ENCODE measurements around the gene C10orf62. TPM values are rescaled to one million over a fixed set of nuclear protein-coding genes. Genes with fewer than 3 reads are reported as not detected.
A peak's percentile ranks its signal among the peaks of the same experiment; 100 is the strongest.

C10orf62 gene
- total RNA-seq, 1 experiment from 2014 or later = not detected

DNA sequence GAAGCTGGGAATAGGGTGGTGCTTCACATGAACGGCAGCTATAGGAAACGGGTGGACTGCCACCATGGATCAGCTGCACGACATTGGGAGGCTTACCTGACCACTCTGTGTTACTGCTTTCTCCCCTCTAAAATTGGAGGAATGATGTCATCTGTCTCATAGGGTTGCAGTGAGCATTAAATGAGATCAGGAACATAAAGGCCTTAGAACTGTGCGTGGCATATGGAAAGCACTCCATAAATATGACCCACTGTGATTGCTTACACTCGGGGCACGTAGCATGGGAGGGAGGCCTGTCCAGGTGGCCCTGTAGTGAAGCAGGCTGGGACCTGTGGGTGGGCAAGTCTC lies 9.7 kb downstream of the C10orf62 start:
- Histone ChIP-seq H3K9ac (ENCODE audit: low read length) (no peak overlapping the region), H3K4me3 (ENCODE audit: low read length) (no peak overlapping the region), H3K27me3 (ENCODE audit: low read length) (no peaks in the 10 kb centered on the region), H3K9me3 (ENCODE audit: low read length) (no peaks in the 10 kb centered on the region), H2AFZ (ENCODE audit: low read length) (no peak overlapping the region), H3K4me1 (ENCODE audit: low read length) (no peaks in the 10 kb centered on the region), H3K27ac (ENCODE audit: low read length) (no peak overlapping the region), H3K4me2 (ENCODE audit: low read depth, low read length, poor library complexity, severe bottlenecking) (no peak overlapping the region), H3K9me2 (replicated peaks; ENCODE audit: insufficient read depth, low read length) (no peaks in the 10 kb centered on the region), H3K36me3 (ENCODE audit: insufficient read depth, low read length) (no peaks in the 10 kb centered on the region), H4K20me1 (ENCODE audit: insufficient read depth, low read depth, low read length) (no peaks in the 10 kb centered on the region), H3K79me2 (ENCODE audit: low read length) (no peaks in the 10 kb centered on the region)
- no peak for DNase-seq

DNA sequence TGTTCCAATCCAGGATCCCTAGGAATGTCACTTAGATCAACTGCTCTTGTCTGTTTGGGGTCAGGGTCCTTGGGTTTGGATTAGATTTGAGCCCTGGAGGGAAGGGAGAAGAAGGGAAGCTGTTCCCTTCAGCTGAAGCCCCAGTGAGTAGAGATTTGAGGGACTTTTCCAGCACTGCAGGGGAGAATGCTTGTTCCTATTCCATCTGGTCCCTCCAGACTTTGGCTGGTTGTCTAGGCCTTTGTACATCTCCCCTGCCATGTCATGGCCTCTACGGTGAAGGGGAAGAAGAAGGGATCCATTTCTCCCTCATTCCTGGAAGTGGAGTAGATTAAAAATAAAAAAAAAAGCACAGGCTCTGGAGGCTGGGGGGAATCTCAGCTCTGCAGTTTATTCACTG lies 11.1 kb downstream of the C10orf62 start:
- Histone ChIP-seq H3K9ac (ENCODE audit: low read length) (no peak overlapping the region), H3K27me3 (ENCODE audit: low read length) (no peaks in the 10 kb centered on the region), H3K9me3 (ENCODE audit: low read length) (no peaks in the 10 kb centered on the region), H3K4me1 (ENCODE audit: low read length) (no peaks in the 10 kb centered on the region), H3K4me3 (ENCODE audit: low read length) (no peak overlapping the region), H3K27ac (ENCODE audit: low read length) (no peak overlapping the region), H3K79me2 (ENCODE audit: low read length) (no peaks in the 10 kb centered on the region), H4K20me1 (ENCODE audit: insufficient read depth, low read depth, low read length) (no peaks in the 10 kb centered on the region), H2AFZ (ENCODE audit: low read length) (no peak overlapping the region), H3K4me2 (ENCODE audit: low read depth, low read length, poor library complexity, severe bottlenecking) (no peak overlapping the region), H3K36me3 (ENCODE audit: insufficient read depth, low read length) (no peaks in the 10 kb centered on the region), H3K9me2 (replicated peaks; ENCODE audit: insufficient read depth, low read length) (no peaks in the 10 kb centered on the region)
- no peak for DNase-seq

DNA sequence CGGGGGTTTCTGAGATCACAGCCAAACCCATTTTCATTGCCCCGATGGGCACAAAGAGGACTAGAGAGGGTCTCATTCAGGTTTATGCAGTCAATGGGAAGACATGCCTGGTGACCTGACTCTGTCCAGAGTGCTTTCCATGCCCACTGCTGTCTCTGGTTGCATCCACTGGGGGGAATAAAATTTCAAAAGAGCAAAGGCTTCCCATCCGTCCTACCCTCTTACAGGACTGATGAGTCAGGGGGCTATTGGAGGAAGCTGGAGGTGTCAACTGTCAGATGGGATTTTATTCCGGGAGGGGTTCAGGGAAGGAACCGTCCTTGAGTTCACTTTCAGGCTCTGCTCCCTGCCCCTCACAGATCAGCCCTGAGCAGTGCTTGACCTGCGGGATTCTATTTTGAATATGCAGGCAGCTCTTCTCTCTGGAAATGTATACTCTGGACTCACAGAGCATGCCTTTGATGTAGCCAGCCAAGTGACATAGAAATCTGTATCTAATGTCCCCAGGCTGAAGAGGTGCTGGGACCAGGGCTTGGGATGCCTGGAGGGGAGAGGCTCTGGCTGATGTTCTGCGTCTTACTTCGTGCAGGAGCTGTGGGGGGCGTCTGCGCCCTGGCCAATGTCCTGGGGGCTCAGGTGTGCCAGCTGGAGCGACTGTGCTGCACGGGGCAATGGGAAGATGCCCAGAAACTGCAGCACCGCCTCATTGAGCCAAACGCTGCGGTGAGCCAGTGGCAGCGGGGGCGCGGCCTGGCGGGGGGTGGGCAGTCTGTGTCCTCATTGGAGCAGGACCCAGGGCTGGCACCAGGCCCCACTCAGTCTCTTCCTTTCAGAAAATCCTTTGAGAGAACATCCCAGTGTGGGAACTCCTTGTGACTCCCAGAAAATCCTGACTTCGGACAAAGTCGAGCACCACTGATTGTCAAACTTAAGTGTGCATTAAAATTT lies 12.0 kb downstream of the C10orf62 start:
- no peak for DNase-seq
- H3K9me3 ChIP-seq (ENCODE audit: low read length) = no peaks in the 10 kb centered on the region

DNA sequence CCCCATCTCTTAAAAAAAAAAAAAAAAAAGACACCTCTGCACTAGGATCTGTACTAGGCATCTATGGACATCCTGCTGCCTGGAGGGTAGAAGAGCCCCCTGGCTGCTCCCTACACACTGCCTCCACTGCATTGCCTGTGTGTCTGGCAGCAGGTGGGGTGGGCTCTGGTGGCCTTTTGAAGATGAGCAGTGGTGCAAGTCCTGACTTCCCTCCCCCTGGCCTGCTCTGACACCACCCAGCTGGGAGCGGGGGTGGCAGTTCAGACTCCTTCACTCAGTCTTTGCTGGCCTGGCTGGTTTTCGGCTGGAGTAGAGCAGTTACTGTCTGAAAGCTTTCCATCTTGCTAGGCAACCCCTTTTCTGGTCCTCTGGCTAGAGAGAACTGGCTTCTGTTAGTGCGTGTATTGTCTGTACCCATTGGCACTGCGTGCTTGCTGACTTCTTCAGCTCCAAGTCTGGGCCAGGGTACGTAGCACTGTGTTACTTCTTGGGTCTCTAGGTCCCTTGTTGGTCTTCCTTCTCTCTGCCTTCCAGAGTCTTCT lies 17.6 kb downstream of the C10orf62 start:
- DNase-seq = no peak
- H3K36me3 ChIP-seq (ENCODE audit: insufficient read depth, low read length) = no peaks in the 10 kb centered on the region
- H3K79me2 ChIP-seq (ENCODE audit: low read length) = no peaks in the 10 kb centered on the region
- no peak overlapping the region for H2AFZ ChIP-seq (ENCODE audit: low read length)
- no peak overlapping the region for H3K4me3 ChIP-seq (ENCODE audit: low read length)
- no peaks in the 10 kb centered on the region for H3K27me3 ChIP-seq (ENCODE audit: low read length)
- H3K9me3 ChIP-seq (ENCODE audit: low read length) = no peaks in the 10 kb centered on the region
- H3K27ac ChIP-seq (ENCODE audit: low read length) = no peak overlapping the region
- H3K9me2 ChIP-seq (replicated peaks; ENCODE audit: insufficient read depth, low read length) = no peaks in the 10 kb centered on the region
- no peak overlapping the region for H3K4me2 ChIP-seq (ENCODE audit: low read depth, low read length, poor library complexity, severe bottlenecking)
- no peaks in the 10 kb centered on the region; the same call in 1 of the 2 replicates for H3K4me1 ChIP-seq (ENCODE audit: low read length)
- no peak overlapping the region for H3K9ac ChIP-seq (ENCODE audit: low read length)
- H4K20me1 ChIP-seq (ENCODE audit: insufficient read depth, low read depth, low read length) = no peaks in the 10 kb centered on the region

More for the DNA sequence above, 12.0 kb downstream of the C10orf62 start:
- no peak overlapping the region for H3K9ac ChIP-seq (ENCODE audit: low read length)
- H3K36me3 ChIP-seq (ENCODE audit: insufficient read depth, low read length) = no peaks in the 10 kb centered on the region
- no peaks in the 10 kb centered on the region for H3K79me2 ChIP-seq (ENCODE audit: low read length)
- H3K4me3 ChIP-seq (ENCODE audit: low read length) = no peak overlapping the region
- no peaks in the 10 kb centered on the region for H3K27me3 ChIP-seq (ENCODE audit: low read length)
- H4K20me1 ChIP-seq (ENCODE audit: insufficient read depth, low read depth, low read length) = no peaks in the 10 kb centered on the region
- H3K27ac ChIP-seq (ENCODE audit: low read length) = no peak overlapping the region
- H3K4me2 ChIP-seq (ENCODE audit: low read depth, low read length, poor library complexity, severe bottlenecking) = no peak overlapping the region
- H3K9me2 ChIP-seq (replicated peaks; ENCODE audit: insufficient read depth, low read length) = no peaks in the 10 kb centered on the region
- no peak overlapping the region for H2AFZ ChIP-seq (ENCODE audit: low read length)
- no peaks in the 10 kb centered on the region for H3K4me1 ChIP-seq (ENCODE audit: low read length)

DNA sequence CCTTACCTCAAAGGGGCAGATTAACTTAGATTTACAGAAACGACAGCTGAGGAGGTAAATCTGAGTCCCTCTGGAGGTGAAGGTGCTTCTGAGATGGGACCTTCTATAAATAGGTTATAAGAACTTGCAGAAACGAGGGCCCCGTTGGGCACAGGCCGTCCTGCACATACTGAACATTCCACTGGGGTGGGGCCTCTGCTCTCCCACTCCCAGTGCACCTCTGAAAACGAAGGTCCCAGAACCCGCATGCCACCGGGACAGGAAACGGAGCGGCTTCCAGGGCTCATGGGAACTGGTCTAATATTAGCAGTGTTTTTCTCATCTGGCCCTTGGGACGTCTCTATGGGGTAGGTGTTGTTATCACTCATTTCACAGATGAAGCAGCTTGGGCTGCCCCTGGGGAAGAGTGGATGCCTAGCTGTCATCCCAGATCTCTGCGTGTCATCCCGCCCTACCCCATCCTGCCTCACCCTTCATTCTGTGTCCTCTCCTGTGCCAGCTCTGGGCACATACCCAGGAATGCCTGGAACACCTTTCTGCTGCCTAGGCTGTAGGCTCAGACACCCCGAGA lies 19.6 kb downstream of the C10orf62 start:
- Histone ChIP-seq H3K36me3 (ENCODE audit: insufficient read depth, low read length) (no peaks in the 10 kb centered on the region), H3K27me3 (ENCODE audit: low read length) (no peaks in the 10 kb centered on the region), H4K20me1 (ENCODE audit: insufficient read depth, low read depth, low read length) (no peaks in the 10 kb centered on the region), H3K4me3 (ENCODE audit: low read length) (no peak overlapping the region), H3K4me2 (ENCODE audit: low read depth, low read length, poor library complexity, severe bottlenecking) (no peak overlapping the region), H3K9me3 (ENCODE audit: low read length) (no peaks in the 10 kb centered on the region), H3K9me2 (replicated peaks; ENCODE audit: insufficient read depth, low read length) (no peaks in the 10 kb centered on the region), H3K4me1 (ENCODE audit: low read length) (no peaks in the 10 kb centered on the region; the same call in 1 of the 2 replicates), H2AFZ (ENCODE audit: low read length) (no peak overlapping the region), H3K79me2 (ENCODE audit: low read length) (no peaks in the 10 kb centered on the region), H3K9ac (ENCODE audit: low read length) (no peak overlapping the region), H3K27ac (ENCODE audit: low read length) (no peak overlapping the region)
- no peak for DNase-seq

DNA sequence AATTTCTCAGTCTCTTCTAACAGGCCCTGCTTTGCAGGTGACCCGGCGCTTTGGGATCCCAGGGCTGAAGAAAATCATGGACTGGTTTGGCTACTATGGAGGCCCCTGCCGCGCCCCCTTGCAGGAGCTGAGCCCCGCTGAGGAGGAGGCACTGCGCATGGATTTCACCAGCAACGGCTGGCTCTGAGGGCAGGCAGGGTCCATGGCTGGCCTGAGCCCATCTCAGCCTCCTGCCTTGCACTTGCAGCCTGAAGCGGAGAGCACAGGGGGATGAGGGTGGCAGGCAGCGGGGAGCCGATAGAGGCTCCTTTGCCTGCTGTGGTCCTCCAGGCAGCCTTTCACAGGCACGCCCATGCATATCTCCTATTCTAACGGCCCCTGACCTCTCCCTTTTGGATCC lies 22.0 kb downstream of the C10orf62 start:
- Histone ChIP-seq H2AFZ (ENCODE audit: low read length) (no peak overlapping the region), H3K4me2 (ENCODE audit: low read depth, low read length, poor library complexity, severe bottlenecking) (no peak overlapping the region), H4K20me1 (ENCODE audit: insufficient read depth, low read depth, low read length) (no peaks in the 10 kb centered on the region), H3K36me3 (ENCODE audit: insufficient read depth, low read length) (no peaks in the 10 kb centered on the region), H3K4me3 (ENCODE audit: low read length) (no peak overlapping the region), H3K4me1 (ENCODE audit: low read length) (no peaks in the 10 kb centered on the region; the same call in 1 of the 2 replicates), H3K27ac (ENCODE audit: low read length) (no peak overlapping the region), H3K9me2 (replicated peaks; ENCODE audit: insufficient read depth, low read length) (no peaks in the 10 kb centered on the region), H3K9ac (ENCODE audit: low read length) (no peak overlapping the region), H3K79me2 (ENCODE audit: low read length) (no peaks in the 10 kb centered on the region), H3K9me3 (ENCODE audit: low read length) (no peaks in the 10 kb centered on the region), H3K27me3 (ENCODE audit: low read length) (no peaks in the 10 kb centered on the region)
- DNase-seq = no peak

DNA sequence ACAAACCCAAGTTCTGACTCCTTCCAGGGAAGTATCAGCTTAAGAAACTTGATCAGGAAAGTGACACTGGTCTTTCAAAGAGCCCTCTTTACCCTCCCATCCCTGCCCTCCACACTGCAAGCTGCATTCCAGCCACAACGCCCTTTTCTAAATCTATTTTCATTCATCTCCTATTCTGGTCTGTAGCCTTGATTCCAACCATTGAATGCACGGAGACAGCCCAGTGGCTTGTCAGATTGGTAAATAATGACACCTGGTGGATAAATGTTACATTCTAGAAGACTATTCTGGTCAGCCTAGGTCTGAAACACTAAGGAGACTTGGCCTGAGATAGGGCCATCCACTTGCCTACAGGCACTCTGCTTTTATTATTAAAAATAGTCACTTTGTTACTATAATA lies 22.9 kb downstream of the C10orf62 start:
- no peak overlapping the region for H3K27ac ChIP-seq (ENCODE audit: low read length)
- no peaks in the 10 kb centered on the region for H3K27me3 ChIP-seq (ENCODE audit: low read length)
- no peak overlapping the region for H2AFZ ChIP-seq (ENCODE audit: low read length)

DNA sequence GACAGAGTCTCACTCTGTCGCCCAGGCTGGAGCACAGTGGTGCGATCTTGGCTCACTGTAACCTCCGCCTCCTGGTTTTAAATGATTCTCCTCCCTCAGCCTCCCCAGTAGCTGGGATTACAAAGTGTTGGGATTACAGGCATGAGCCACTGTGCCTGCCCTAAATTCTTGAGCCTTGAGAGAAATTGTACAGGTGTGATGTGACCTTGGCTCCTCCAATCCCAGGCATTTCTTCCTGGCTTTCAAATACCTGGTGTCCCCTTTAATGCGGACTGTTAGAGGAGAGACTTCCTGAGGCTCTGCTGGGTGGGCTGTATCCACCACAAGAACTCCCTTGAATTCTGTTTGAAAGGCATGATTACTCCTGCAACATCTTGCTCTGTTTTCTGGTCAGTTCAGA lies 28.8 kb downstream of the C10orf62 start:
- DNase-seq = no peak
- Histone ChIP-seq H3K4me1 (ENCODE audit: low read length) (no peaks in the 10 kb centered on the region), H3K27ac (ENCODE audit: low read length) (no peak overlapping the region), H3K9ac (ENCODE audit: low read length) (no peak overlapping the region), H3K9me2 (replicated peaks; ENCODE audit: insufficient read depth, low read length) (no peaks in the 10 kb centered on the region), H3K79me2 (ENCODE audit: low read length) (no peaks in the 10 kb centered on the region), H3K4me2 (ENCODE audit: low read depth, low read length, poor library complexity, severe bottlenecking) (no peak overlapping the region), H3K36me3 (ENCODE audit: insufficient read depth, low read length) (no peaks in the 10 kb centered on the region), H3K4me3 (ENCODE audit: low read length) (no peak overlapping the region), H3K9me3 (ENCODE audit: low read length) (no peaks in the 10 kb centered on the region), H2AFZ (ENCODE audit: low read length) (no peak overlapping the region), H3K27me3 (ENCODE audit: low read length) (no peaks in the 10 kb centered on the region), H4K20me1 (ENCODE audit: insufficient read depth, low read depth, low read length) (no peaks in the 10 kb centered on the region)

More for the DNA sequence above, 22.9 kb downstream of the C10orf62 start:
- H3K4me2 ChIP-seq (ENCODE audit: low read depth, low read length, poor library complexity, severe bottlenecking) = no peak overlapping the region
- H3K36me3 ChIP-seq (ENCODE audit: insufficient read depth, low read length) = no peaks in the 10 kb centered on the region
- no peaks in the 10 kb centered on the region for H3K9me2 ChIP-seq (replicated peaks; ENCODE audit: insufficient read depth, low read length)
- H3K4me1 ChIP-seq (ENCODE audit: low read length) = no peaks in the 10 kb centered on the region; the same call in 1 of the 2 replicates
- DNase-seq = peak; percentile 62
- H3K79me2 ChIP-seq (ENCODE audit: low read length) = no peaks in the 10 kb centered on the region
- H3K4me3 ChIP-seq (ENCODE audit: low read length) = no peak overlapping the region
- no peaks in the 10 kb centered on the region for H4K20me1 ChIP-seq (ENCODE audit: insufficient read depth, low read depth, low read length)
- H3K9ac ChIP-seq (ENCODE audit: low read length) = no peak overlapping the region
- no peaks in the 10 kb centered on the region for H3K9me3 ChIP-seq (ENCODE audit: low read length)
